ENCODE results near the gene MS4A7. TPM values are rescaled to one million over a fixed set of nuclear protein-coding genes. Genes with fewer than 3 reads are reported as not detected.
A peak's percentile ranks its signal among the peaks of the same experiment; 100 is the strongest.

Gene MS4A7
- total RNA-seq, 2 donors from 2014 or later = 3.3 to 12.6 TPM

GRCh38 chr11:60377401-60378136 lies 763 bp upstream of the MS4A7 start:
- H3K27ac ChIP-seq = peak overlapping the region; percentile 12
- no peak overlapping the region for H3K4me3 ChIP-seq
- intact Hi-C loops (cut with DNase I) = no loop called here
- TF ChIP-seq CTCF (IDR thresholded peaks at IDR 0.05) = no peak
- peak; percentile 36 for DNase-seq
- no peaks in the 10 kb centered on the region for H3K36me3 ChIP-seq
- H3K9me3 ChIP-seq = no peaks in the 10 kb centered on the region
- no peaks in the 10 kb centered on the region for H3K4me1 ChIP-seq
- no peak overlapping the region for H3K9ac ChIP-seq (ENCODE audit: low read depth in 2 of 2, low read length in 2 of 2)
- no peaks in the 10 kb centered on the region for H3K27me3 ChIP-seq

GRCh38 chr11:60389279-60389910 lies 11.1 kb downstream of the MS4A7 start:
- Histone ChIP-seq H3K9me3 (no peaks in the 10 kb centered on the region), H3K9ac (ENCODE audit: low read depth in 2 of 2, low read length in 2 of 2) (no peak overlapping the region), H3K4me3 (no peak overlapping the region), H3K4me1 (no peaks in the 10 kb centered on the region), H3K36me3 (no peaks in the 10 kb centered on the region), H3K27me3 (no peaks in the 10 kb centered on the region), H3K27ac (peak overlapping the region; percentile 3)
- no peak for TF ChIP-seq CTCF (IDR thresholded peaks at IDR 0.05)
- DNase-seq = no peak
- intact Hi-C loops (cut with DNase I) = no loop called here

GRCh38 chr11:60390419-60390818 lies 12.1 kb downstream of the MS4A7 start:
- H3K9me3 ChIP-seq = no peaks in the 10 kb centered on the region
- intact Hi-C loops (cut with DNase I) = no loop called here
- H3K9ac ChIP-seq (ENCODE audit: low read depth in 2 of 2, low read length in 2 of 2) = no peak overlapping the region
- H3K27ac ChIP-seq = no peak overlapping the region
- H3K27me3 ChIP-seq = no peaks in the 10 kb centered on the region
- no peaks in the 10 kb centered on the region for H3K36me3 ChIP-seq
- TF ChIP-seq CTCF (IDR thresholded peaks at IDR 0.05) = no peak
- H3K4me1 ChIP-seq = no peaks in the 10 kb centered on the region
- H3K4me3 ChIP-seq = no peak overlapping the region
- no peak for DNase-seq

- no peaks in the 10 kb centered on the region for H3K36me3 ChIP-seq
- DNase-seq = no peak
- H3K9me3 ChIP-seq = no peaks in the 10 kb centered on the region
- intact Hi-C loops (cut with DNase I) = no loop called here
- TF ChIP-seq CTCF (IDR thresholded peaks at IDR 0.05) = no peak
- H3K9ac ChIP-seq (ENCODE audit: low read depth in 2 of 2, low read length in 2 of 2) = no peak overlapping the region
- H3K27ac ChIP-seq = no peak overlapping the region
- no peaks in the 10 kb centered on the region for H3K4me1 ChIP-seq
- H3K27me3 ChIP-seq = no peaks in the 10 kb centered on the region
- no peak overlapping the region for H3K4me3 ChIP-seq
These were observed 14.0 kb downstream of the MS4A7 start for GRCh38 chr11:60392361-60392760.

- H3K27me3 ChIP-seq = no peaks in the 10 kb centered on the region
- H3K36me3 ChIP-seq = no peaks in the 10 kb centered on the region
- no peak overlapping the region for H3K27ac ChIP-seq
- H3K9ac ChIP-seq (ENCODE audit: low read depth in 2 of 2, low read length in 2 of 2) = no peak overlapping the region
- no peak for DNase-seq
- no peaks in the 10 kb centered on the region for H3K9me3 ChIP-seq
- TF ChIP-seq CTCF (IDR thresholded peaks at IDR 0.05) = no peak
- H3K4me3 ChIP-seq = no peak overlapping the region
- no peaks in the 10 kb centered on the region for H3K4me1 ChIP-seq
- intact Hi-C loops (cut with DNase I) = no loop called here
These were observed 14.7 kb downstream of the MS4A7 start for GRCh38 chr11:60393016-60393415.
